Measurements from ENCODE around the gene PPP1R3D.

DNA sequence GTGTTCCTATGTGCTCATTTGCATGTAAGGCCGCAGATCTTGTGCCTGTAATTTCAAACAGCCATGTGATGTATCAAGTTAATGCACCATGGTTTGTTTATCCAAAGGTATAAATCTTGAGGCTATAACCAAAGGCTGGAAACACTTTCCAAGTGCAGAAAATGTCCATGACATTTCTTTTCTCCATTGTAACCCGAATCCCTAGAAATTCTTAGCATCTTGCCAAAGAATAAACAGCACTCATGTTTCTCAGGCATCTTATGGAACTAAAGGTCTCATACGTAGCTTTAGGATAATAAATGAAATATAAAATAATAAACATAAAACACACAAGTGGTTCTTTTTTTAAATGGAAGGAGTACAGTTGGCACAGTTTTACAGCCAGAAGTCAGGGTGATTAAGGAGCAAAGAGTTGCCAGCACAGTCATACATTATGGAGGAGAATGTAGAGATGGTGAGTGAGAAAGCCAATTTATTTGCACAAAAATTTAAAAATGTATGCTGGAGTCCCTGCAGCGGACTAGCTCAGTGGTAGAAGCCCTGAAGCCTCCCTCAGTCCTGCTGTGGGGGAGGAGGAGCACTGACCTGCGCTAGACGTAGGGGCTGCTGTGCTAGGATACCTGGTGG, 36.2 kb upstream of the PPP1R3D start:
- TF ChIP-seq, protein P1, sequence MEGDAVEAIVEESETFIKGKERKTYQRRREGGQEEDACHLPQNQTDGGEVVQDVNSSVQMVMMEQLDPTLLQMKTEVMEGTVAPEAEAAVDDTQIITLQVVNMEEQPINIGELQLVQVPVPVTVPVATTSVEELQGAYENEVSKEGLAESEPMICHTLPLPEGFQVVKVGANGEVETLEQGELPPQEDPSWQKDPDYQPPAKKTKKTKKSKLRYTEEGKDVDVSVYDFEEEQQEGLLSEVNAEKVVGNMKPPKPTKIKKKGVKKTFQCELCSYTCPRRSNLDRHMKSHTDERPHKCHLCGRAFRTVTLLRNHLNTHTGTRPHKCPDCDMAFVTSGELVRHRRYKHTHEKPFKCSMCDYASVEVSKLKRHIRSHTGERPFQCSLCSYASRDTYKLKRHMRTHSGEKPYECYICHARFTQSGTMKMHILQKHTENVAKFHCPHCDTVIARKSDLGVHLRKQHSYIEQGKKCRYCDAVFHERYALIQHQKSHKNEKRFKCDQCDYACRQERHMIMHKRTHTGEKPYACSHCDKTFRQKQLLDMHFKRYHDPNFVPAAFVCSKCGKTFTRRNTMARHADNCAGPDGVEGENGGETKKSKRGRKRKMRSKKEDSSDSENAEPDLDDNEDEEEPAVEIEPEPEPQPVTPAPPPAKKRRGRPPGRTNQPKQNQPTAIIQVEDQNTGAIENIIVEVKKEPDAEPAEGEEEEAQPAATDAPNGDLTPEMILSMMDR (IDR thresholded peaks at IDR 0.05; ENCODE audit: low read length) = no peak
- TF ChIP-seq EZH2 (IDR thresholded peaks at IDR 0.05; ENCODE audit: borderline replicate concordance, low read length) = no peak
